Calu3 (cell line): ENCODE measurements around the gene OR11H12. TPM values are rescaled to one million over a fixed set of nuclear protein-coding genes. Genes with fewer than 3 reads are reported as not detected.
"Not testable (repeated sequence)": the region's sequence is repeated elsewhere in the genome, so short reads cannot be mapped to it uniquely, and the experiment has no call there.

Source experiments
- Bru-seq: library from RNA; stranded (reverse); fragments of 400-500 nt; gene quantifications from one replicate; lab custom pipeline; 2021; lab: Mats Ljungman, UMichigan
- BruChase-seq, 2 experiments: library from RNA; stranded (reverse); fragments of 400-500 nt; gene quantifications; one replicate each; lab custom pipeline; 2021; lab: Mats Ljungman, UMichigan
- BruUV-seq: library from RNA; stranded (reverse); fragments of 400-500 nt; replicated peaks from 2 replicates; lab custom pipeline; 2021; lab: Mats Ljungman, UMichigan
- CTCF ChIA-PET: fragments of 300-600 bp; sonication (Branson Sonifier 250); formaldehyde crosslinking; loops from one replicate; lab custom pipeline; 2022; ENCODE audit warnings: antibody characterized with exemption; lab: Charles Lee
- DNase-seq: peaks from one replicate; pipeline ENCODE4 v3.0.0; 2022
- H3K27ac Mint-ChIP-seq: one replicate; pipeline ENCODE4 v1.8.0; 2022; ENCODE audit warnings: mixed read lengths; ENCODE audit not compliant: unreplicated experiment
- H3K27me3 Mint-ChIP-seq: one replicate; pipeline ENCODE4 v1.8.0; 2022; ENCODE audit warnings: mixed read lengths; ENCODE audit not compliant: unreplicated experiment
- H3K36me3 Mint-ChIP-seq: one replicate; pipeline ENCODE4 v1.8.0; 2022; ENCODE audit warnings: mild to moderate bottlenecking, moderate library complexity, mixed read lengths; ENCODE audit not compliant: insufficient read depth, unreplicated experiment
- H3K4me1 Mint-ChIP-seq: one replicate; pipeline ENCODE4 v1.8.0; 2022; ENCODE audit warnings: mild to moderate bottlenecking, low read depth, mixed read lengths; ENCODE audit not compliant: unreplicated experiment
- H3K4me3 Mint-ChIP-seq: one replicate; pipeline ENCODE4 v1.8.0; 2022; ENCODE audit warnings: mild to moderate bottlenecking, low read depth, moderate library complexity, mixed read lengths; ENCODE audit not compliant: unreplicated experiment
- H3K9me3 Mint-ChIP-seq: one replicate; pipeline ENCODE4 v1.8.0; 2022; ENCODE audit warnings: low read depth, mixed read lengths; ENCODE audit not compliant: unreplicated experiment
- intact Hi-C: fragments of 100-400 bp; cut with micrococcal nuclease; formaldehyde crosslinking; loops from one replicate; pipeline ENCODE4 v1.10.0; 2022; ENCODE audit not compliant: unreplicated experiment
- long read RNA-seq: library from polyadenylated mRNA; stranded (forward); transcript quantifications from one replicate; pipeline ENCODE4 v2.0.0, GENCODE V29; 2022
- total RNA-seq: library from RNA; stranded (reverse); gene quantifications from 2 replicates; pipeline ENCODE4 v1.2.3, GENCODE V29; 2022

Gene OR11H12, protein sequence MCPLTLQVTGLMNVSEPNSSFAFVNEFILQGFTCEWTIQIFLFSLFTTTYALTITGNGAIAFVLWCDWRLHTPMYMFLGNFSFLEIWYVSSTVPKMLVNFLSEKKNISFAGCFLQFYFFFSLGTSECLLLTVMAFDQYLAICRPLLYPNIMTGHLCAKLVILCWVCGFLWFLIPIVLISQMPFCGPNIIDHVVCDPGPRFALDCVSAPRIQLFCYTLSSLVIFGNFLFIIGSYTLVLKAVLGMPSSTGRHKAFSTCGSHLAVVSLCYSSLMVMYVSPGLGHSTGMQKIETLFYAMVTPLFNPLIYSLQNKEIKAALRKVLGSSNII
- not detected in 2 replicates for total RNA-seq
- Bru-seq, nascent RNA, result not detected
- not detected for BruChase-seq, experiment 1, labeled RNA remaining after a 6-hour chase
- BruChase-seq, experiment 2, labeled RNA remaining after a 2-hour chase, result not detected
- long read RNA-seq, result 0 reads

- BruUV-seq, H3K27ac Mint-ChIP-seq, H3K4me3 Mint-ChIP-seq, DNase-seq, H3K36me3 Mint-ChIP-seq, H3K4me1 Mint-ChIP-seq, CTCF ChIA-PET, H3K9me3 Mint-ChIP-seq, H3K27me3 Mint-ChIP-seq, intact Hi-C loops: not testable (repeated sequence)
Observed at GRCh38 chr14:18600817-18601216, at the start of gene OR11H12. Gene OR11H12 (plus strand): TSS chr14:18601117. CDS start chr14:18601117, 0 bp downstream.

DNA sequence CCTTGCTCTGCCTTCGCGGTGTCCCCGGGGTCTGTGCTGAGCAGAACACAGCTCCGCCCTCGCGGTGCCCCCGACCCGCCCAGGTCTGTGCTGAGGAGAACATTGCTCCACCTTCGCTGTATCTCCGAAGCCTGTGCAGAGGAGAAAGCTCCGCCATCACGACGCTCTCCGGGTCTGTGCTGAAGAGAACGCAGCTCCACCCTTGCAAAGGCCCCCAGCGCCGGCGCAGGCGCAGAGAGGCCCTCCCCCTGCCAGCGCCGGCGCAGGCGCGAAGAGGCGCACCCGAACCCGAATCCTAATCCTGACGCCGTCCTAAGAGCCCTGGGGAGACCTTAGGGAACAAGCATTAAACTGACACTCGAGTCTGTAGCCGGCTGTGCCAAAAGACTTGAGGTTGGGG lies 18.0 kb upstream of the OR11H12 start:
- H3K9me3 Mint-ChIP-seq, BruUV-seq, H3K27me3 Mint-ChIP-seq, DNase-seq, CTCF ChIA-PET, H3K4me1 Mint-ChIP-seq, H3K4me3 Mint-ChIP-seq, H3K36me3 Mint-ChIP-seq, H3K27ac Mint-ChIP-seq, intact Hi-C loops: not testable (repeated sequence)

- not testable (repeated sequence) for H3K4me1 Mint-ChIP-seq
Observed at GRCh38 chr14:18626610-18627213, 25.8 kb downstream of the OR11H12 start.

GRCh38 chr14:18636066-18636465 lies 35.1 kb downstream of the OR11H12 start:
- BruUV-seq, result not testable (repeated sequence)

More at GRCh38 chr14:18626610-18627213, 25.8 kb downstream of the OR11H12 start:
- intact Hi-C loops, H3K27me3 Mint-ChIP-seq, H3K9me3 Mint-ChIP-seq, H3K36me3 Mint-ChIP-seq, H3K4me3 Mint-ChIP-seq, H3K27ac Mint-ChIP-seq, CTCF ChIA-PET, BruUV-seq, DNase-seq: not testable (repeated sequence)

DNA sequence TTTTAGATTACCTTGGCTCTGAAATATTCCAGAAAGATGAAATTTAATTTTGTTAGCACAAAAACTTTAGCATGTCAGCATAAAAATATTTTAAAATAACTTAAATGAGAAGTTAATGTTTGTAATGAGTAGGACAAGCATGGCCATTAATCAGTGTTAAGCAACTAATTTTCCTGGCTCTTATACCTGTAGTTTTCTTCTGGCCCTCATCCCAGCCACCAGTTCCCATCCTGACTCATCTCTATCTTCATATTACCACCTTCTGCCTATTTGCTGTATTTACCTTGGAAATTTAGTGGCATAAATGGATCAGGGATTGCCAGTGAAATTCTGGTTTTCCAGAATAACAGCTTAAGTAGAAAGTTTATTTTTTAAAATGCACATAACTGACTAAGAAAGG lies 37.1 kb downstream of the OR11H12 start:
- BruUV-seq, H3K36me3 Mint-ChIP-seq, CTCF ChIA-PET, H3K27ac Mint-ChIP-seq, H3K9me3 Mint-ChIP-seq, DNase-seq, intact Hi-C loops, H3K27me3 Mint-ChIP-seq, H3K4me1 Mint-ChIP-seq, H3K4me3 Mint-ChIP-seq: not testable (repeated sequence)

More at GRCh38 chr14:18636066-18636465, 35.1 kb downstream of the OR11H12 start:
- H3K9me3 Mint-ChIP-seq, H3K36me3 Mint-ChIP-seq, H3K4me3 Mint-ChIP-seq, H3K27ac Mint-ChIP-seq, DNase-seq, intact Hi-C loops, H3K4me1 Mint-ChIP-seq, CTCF ChIA-PET, H3K27me3 Mint-ChIP-seq: not testable (repeated sequence)

GRCh38 chr14:18638785-18639184 lies 37.9 kb downstream of the OR11H12 start:
- H3K27ac Mint-ChIP-seq, intact Hi-C loops: not testable (repeated sequence)

DNA sequence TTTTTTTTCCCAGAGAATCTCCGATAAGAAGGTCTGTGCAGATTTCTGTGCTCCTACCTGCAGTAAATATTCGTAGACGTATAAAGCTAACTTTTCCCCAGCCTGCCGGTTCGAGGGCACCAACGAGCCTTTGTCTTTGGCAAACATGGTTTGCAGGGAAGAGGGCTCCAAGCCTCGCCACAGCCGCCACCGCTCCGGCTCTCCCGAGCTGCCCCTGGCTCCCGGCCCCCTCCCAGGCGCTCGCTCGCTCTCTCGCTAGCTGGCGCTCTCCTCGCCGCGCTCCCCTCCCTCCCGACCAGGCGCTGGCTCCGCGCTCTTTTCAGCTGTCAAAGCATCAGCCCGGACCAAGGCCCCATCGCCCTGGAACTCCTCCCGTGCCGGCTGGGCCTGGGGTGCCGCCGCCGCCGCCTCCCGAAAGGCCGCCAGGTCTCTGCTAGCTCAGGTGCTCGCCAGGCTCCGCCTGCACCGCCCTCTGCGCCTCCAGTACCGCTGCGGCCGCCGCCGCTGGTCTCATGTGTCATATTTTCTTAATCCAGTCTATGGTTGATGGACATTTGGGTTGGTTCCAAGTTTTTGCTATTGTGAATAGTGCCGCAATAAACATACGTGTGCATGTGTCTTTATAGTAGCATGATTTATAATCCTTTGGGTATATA lies 45.3 kb downstream of the OR11H12 start:
- H3K4me1 Mint-ChIP-seq, H3K4me3 Mint-ChIP-seq, intact Hi-C loops, BruUV-seq, H3K36me3 Mint-ChIP-seq, H3K27ac Mint-ChIP-seq, DNase-seq, CTCF ChIA-PET, H3K9me3 Mint-ChIP-seq, H3K27me3 Mint-ChIP-seq: not testable (repeated sequence)

More at GRCh38 chr14:18638785-18639184, 37.9 kb downstream of the OR11H12 start:
- H3K9me3 Mint-ChIP-seq, H3K4me1 Mint-ChIP-seq, CTCF ChIA-PET, H3K27me3 Mint-ChIP-seq, BruUV-seq, H3K4me3 Mint-ChIP-seq, H3K36me3 Mint-ChIP-seq, DNase-seq: not testable (repeated sequence)
